Measurements from ENCODE around the gene HECTD1.
"Not testable (repeated sequence)": the region's sequence is repeated elsewhere in the genome, so short reads cannot be mapped to it uniquely, and the experiment has no call there.

HECTD1 gene

DNA sequence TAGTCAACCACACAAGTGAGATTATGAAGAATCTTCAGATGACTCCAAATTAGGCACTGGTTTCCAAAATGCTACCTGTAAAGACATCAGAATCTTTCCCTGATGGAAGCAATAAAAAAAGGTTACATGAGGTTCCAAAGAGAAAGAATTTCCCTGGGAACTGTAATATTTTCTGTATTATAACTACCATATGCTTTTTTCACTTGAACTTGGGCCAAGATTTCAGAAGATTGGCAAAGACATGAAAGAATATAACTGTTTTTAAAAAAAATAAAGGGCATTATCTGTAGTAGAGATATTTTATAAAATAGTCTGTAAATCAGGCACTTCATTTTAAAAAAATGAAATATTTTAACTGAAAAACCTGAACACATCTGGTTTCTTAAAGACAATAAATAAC lies 12.9 kb downstream of the HECTD1 start:
- DNase-seq (ENCODE audit: low spot score) = no peak

DNA sequence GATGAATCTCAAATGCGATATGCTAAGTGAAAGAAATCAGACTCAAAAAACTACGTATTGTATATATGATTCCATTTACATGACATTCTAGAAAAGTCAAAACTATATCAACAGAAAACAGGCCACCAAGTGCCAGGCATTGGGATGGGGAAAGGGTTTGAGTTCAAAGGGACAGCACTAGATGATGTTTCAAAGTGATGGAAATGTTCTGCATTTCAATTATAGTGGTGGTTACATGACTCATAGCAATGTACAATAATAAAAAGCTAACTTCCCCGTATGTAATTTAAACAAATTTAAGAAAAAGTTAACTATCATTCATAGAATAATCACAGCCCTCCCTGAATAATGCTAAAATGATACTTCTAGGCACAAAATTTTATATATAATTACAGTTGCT lies 13.5 kb downstream of the HECTD1 start:
- DNase-seq (ENCODE audit: low spot score) = no peak

DNA sequence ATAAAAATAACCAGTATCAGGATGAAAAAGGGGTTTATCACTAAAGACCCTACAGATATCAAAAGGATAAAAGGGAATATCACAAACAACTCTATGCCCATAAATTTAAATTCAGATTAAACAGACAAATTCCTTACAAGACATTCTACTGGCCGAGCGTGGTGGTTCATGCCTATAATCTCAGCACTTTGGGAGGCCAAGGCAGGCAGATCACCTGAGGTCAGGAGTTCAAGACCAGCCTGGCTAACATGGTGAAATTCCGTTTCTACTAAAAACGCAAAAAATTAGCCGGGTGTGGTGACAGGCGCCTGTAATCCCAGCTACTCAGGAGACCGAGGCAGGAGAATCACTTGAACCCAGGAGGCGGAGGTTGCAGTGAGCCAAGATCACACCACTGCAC lies 15.0 kb downstream of the HECTD1 start:
- not testable (repeated sequence) for DNase-seq (ENCODE audit: low spot score)

DNA sequence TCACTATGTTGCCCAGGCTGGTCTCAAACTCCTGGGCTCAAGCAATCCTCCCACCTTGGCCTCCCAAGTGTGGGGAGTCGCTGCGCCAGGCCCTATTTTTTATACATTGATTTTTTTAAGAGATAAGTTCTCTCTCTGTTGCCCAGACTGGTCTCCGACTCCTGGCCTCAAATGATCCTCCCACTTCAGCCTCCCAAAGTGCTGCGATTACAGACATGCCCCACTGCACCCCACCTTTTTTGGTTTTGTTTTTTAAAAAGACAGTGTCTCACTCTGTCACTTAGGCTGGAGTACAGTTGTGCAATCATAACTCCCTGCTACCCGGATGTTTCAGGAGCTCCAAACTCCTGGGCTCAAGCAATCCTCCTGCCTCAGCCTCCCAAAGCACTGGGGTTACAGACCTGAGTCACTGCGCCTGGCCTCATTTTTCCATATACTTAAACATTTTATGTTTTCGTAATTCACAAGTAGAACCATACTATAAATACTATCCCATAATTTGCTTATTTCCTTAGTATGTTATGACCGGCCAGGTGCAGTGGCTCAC lies 16.8 kb downstream of the HECTD1 start:
- DNase-seq (ENCODE audit: low spot score) = no peak

DNA sequence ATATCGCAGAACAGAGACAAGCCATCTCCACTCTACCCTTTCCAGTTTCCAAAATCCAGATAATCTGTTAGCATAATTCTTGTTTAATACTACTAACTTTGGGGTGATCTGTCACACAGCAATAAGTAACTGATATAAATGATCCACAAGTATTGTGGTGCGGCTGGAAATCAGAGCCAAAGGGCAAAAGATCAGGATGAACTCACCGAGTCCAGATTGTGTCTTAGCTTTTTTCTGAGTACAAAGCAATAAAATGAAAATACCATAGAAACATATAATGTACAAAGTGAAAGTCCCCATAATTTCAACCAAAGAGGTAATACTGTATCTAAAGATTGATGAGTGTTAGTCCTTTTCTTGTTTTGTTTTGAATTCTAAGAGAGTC lies 17.4 kb downstream of the HECTD1 start:
- DNase-seq (ENCODE audit: low spot score) = no peak

DNA sequence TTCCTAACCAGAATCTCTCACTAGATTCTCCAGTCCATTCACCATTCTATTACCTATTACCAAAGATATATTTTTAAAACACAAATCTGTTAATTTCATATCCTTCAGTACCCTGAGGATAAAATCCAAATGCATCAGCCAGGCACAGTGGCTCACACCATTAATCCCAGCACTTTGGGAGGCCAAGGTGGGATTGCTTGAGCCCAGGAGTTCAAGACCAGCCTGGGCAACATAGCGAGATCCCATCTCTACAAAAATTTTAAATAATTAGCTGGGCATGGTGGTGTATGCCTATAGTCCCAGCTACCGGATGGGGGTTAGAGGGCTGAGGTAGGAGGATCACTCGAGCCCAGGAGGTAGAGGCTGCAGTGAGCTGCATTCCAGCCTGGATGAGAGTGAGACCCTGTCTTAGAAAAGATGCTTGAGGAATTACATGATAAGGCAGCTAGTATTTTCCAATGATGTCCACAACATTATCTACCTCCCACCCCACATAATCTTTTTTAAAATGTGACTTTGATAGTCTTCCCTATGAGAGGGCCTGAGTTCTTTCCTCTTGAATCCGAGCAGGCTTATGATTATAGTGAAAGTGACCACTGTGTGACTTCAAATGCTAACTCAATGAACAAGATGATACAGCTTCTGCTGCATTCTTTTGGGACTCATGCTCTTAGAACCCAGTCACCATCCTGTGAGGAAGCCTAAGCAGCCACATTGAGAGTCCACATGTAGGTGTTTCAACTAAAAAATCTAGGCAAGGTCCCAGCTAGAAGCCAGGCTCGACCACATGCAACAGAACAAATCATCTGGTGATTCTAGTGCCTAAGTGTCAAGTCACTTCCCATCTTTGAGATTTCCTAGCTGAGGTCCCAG lies 18.0 kb downstream of the HECTD1 start:
- DNase-seq (ENCODE audit: low spot score) = no peak

DNA sequence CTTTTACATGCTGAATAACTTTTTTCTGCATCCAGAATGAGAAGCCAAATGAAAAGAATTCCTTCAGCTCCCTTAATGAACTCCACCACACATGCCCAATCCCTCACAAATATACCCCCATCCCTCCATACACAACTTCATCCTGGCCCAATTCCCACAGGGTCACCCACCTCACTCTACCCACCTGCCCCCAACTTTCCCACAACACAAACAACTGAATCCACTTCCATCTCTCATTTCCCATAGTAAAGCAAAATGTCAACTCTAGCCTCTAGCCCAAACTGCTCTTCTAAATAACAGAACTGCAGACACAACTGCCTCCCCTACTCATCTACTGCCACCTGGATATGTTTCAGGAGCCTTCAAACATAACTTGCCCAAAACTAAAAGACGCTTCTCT lies 18.8 kb downstream of the HECTD1 start:
- no peak for DNase-seq (ENCODE audit: low spot score)

DNA sequence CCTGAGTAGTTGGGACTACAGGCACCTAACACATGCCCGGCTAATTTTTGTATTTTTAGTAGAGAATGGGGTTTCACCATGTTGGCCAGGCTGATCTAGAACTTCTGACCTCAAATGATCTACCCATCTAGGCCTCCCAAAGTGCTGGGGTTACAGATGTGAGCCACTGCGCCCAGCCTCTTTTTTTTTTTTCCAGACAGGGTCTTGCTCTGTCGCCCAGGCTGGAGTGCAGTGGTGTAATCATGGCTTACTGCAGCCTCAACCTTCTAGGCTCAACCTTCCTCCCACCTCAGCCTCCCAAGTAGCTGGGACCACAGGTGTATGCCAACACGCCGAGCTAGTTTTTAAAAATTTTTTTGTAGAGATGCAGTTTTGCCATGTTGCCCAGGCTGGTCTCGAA lies 25.6 kb downstream of the HECTD1 start:
- not testable (repeated sequence) for DNase-seq (ENCODE audit: low spot score)

DNA sequence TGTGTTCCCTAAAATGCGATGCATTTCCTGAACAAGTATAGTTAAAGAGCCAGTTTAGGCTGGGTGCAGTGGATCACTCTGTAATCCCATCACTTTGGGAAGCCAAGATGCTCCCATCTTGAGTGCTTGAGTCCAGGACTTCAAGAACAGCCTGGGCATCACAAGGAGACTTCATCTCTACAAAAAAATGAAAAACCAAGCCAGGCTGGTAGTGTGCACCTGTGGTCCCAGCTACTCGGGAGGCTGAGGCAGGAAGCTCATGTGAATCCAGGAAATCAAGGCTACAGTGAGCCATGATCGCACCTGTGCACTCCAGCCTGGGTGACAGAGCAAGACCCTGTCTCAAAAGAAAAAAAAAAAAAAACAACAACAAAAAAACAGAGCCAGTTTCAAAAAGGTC lies 26.3 kb downstream of the HECTD1 start:
- no peak for DNase-seq (ENCODE audit: low spot score)

DNA sequence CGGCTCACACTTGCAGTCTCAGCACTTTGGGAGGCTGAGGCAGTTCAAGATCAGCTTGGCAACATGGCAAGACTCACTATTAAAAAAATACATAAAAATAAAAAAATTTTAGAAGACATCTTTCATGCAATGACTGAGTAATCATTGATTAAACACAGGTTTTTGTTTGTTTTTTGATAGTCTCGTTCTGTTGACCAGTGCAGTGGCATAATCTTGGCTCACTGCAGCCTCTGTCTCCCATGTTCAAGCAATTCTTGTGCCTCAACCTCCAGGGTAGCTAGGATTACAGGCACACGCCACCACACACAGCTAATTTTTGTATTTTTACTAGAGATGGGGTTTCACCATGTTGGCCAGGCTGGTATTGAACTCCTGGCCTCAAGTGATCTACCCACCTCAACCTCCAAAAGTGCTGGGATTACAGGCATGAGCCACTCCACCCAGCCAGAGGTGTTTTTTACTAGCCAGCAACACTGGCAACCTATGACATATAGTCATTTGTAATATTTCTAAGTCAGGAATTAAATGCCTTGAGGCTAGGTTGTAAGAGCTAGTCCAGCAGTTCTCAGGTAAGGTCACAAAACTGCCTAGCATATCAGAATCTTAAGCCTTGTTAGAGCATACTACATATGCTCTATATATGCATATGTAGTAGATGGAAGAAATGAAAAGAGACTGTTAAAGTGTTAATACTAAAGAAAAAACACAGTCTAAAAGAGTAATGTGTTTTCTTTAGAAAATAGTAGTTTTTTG lies 27.1 kb downstream of the HECTD1 start:
- no peak for DNase-seq (ENCODE audit: low spot score)

DNA sequence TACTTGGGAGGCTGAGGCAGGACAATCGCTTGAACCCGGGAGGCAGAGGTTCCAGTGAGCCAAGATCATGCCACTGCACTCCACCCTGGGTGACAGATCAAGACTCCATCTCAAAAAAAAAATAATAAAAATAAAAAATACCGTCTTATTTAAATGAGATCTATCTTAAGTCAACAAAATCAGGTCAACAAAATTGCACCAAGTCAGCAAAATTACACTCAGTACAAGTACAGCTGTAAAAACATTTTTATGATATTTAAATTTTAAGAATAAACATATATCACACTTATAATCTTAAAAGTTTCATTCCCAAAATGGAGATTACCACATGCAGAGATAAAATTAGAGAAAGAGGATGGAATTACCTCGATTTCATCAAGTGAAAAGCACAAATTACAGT lies 33.2 kb downstream of the HECTD1 start:
- no peak for DNase-seq (ENCODE audit: low spot score)

DNA sequence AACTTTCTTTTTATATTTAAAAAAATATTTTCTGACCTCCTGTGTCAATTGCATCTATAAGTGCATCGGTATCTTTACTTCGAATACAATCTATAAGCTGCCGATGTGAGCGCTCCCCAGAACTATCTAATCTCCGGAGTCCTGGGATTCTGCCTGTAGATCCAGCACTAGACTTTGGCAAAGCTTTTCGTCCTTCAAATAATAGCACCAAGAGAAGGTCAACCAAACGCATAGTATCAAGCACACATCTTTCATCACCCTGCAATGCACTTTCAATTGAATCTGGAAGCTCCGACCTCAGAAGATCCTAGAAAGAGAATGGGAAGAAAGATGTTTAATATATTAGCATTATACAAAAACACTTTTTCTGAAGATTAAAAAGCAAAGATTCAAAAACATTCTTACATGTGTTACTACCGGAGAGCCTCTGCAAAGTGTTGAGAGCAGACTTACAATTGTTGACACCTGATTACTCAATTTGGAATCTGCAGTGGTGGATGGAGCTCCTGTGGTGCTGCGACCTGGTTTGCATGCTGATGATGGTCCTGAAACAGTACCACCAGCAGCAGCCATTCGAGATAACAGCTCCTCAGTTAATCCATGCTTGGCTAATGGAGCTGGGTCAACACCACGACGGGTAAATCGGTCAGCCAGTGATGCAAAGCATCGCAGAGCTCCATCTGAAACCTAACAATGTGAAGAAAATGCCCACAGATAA lies 34.3 kb downstream of the HECTD1 start:
- DNase-seq (ENCODE audit: low spot score) = no peak

DNA sequence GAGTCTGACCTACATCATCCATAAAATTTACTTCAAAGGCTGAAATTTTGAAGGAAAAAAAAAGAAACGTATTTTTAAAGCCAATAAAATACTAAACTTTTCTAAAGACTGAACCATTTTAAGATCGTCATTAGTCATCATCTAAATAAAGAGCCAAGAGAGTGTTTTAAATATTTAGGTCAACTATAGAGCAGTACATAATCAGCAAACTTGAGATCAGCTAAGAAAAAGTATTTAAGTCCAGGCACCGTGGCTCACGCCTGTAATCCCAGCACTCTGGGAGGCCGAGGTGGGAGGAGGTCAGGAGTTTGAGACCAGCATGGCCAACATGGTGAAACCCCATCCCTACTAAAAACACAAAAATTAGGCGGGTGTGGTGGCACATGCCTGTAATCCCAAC lies 35.5 kb downstream of the HECTD1 start:
- DNase-seq (ENCODE audit: low spot score) = no peak

DNA sequence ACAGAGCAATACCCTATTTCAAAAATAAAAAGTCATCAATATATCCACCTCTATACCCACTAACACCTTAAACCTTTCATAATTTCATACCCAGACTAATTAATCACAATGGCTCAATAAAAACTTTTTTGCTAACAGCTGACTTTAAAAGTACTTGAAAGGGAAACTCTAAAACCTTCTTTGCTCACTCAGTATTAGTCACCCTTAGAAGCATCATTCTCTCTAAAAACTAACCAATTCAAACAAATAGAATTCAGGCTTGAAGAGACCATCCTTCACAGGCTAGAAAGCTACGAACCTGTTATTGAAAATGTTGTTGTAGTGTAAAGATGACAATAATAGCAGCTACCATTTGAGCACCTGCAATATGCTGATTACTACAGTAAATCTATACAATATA lies 37.2 kb downstream of the HECTD1 start:
- no peak for DNase-seq (ENCODE audit: low spot score)

DNA sequence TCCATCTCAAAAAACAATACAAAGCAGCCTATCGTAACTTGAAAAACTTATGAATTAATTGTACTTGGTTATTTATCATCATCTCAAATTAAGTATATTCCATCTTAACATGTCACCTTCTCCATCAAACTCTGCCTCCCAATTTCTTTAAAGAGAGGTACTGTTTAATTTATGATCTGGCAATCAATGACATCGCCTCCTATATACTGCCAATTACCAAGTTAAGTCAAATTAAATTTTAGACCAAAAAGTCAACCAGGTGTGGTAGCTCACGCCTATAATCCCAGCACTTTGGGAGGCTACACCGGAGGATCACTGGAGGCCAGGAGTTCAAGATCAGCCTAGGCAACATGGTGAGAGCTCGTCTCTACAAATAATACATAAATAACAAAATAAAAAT lies 37.7 kb downstream of the HECTD1 start:
- no peak for DNase-seq (ENCODE audit: low spot score)

DNA sequence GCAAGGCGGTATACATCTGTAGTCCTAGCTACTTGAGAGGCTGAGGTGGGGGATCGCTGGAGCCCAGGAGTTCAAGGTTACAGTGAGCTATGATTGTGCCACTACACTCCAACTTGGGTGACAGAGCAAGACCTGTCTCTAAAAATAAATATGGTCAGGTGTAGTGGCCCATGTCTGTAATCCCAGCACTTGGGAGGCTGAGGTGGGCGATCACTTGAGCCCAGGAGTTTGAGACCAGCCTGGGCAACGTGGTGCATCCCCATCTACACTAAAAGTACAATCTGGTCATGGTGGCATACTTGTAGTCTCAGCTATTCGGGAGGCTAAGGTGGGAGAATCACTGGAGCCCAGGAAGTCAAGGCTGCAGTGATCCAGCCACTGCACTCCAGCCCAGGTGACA lies 40.6 kb downstream of the HECTD1 start:
- no peak for DNase-seq (ENCODE audit: low spot score)

DNA sequence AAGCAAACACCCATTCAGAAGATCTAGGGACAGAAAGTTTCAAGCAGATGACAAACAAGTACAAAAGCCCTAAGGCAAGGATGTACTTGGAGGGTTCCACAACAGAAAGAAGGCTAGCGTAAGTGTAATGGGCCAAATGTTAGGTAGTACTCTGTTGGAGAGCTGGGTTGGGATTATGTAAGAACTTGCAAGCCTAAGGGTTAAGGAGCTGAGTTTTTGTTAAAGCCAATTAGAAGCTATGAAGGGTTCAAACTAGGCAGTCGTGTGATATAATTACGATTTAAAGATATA lies 41.4 kb downstream of the HECTD1 start:
- no peak for DNase-seq (ENCODE audit: low spot score)

DNA sequence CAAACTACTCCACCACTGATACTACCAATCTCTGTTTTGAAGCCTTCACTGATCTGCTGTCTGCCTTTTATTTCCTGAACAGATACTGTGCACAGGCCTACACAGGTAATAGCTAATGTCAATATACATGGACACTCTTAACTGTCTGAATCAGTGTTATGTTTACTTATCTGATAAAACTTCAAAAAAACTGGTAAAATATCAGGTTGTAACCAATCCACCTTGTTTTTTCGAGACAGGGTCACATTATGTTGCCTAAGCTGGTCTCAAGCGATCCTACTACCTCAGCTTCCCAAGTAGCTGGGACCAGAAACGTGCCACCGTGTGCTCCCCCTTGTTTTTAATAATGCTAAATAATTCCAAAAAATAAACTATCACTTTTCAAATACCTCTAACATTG lies 43.5 kb downstream of the HECTD1 start:
- no peak for DNase-seq (ENCODE audit: low spot score)

DNA sequence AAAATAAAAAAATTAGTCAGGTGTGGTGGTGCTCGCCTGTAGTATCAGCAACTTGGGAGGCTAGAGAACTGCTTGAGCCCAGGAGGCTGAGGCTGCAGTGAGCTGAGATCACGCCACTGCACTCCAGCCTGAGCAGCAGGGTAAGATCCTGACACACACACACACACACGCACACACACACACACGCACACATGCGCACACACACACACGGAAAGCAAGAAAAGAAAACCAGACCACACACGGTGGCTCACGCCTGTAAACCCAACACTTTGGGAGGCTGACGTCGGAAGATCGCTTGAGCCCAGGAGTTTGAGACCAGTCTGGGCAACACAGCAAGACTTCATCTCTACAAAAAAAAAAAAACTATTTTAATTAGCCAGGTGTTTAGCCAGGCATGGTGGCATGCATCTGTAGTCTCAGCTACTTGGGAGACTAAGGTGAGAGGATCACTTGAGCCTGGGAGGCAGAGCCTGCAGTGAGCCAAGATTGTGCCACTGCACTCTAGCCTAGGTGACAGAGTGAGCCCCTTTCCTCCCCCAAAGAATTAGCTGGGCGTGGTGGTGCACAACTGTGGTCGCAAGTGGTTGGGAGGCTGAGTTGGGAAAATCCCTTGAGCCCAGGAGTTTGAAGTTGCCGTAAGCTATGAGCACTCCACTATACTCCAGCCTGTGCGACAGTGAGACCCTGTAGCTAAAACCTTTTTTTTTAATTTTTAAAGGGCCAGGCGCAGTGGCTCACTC lies 44.5 kb downstream of the HECTD1 start:
- DNase-seq (ENCODE audit: low spot score) = no peak

DNA sequence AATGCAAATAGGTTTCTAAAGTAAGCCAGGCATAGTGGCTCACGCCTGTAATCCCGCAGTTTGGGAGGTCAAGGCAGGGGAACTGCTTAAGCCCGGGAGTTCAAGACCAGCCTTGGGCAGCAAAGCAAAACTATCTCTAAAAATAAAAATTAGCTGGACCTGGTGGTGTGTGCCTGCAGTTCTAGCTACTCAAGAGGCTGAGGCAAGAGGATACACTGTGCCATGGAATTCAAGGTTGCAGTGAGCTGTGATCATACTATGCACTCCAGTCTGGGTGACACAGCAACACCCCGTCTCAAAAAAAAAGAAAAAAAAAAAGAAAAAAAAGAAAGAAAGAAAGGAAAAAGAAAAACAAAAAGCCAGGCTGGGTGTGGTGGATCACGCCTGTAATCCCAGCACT lies 46.3 kb downstream of the HECTD1 start:
- DNase-seq (ENCODE audit: low spot score) = no peak

DNA sequence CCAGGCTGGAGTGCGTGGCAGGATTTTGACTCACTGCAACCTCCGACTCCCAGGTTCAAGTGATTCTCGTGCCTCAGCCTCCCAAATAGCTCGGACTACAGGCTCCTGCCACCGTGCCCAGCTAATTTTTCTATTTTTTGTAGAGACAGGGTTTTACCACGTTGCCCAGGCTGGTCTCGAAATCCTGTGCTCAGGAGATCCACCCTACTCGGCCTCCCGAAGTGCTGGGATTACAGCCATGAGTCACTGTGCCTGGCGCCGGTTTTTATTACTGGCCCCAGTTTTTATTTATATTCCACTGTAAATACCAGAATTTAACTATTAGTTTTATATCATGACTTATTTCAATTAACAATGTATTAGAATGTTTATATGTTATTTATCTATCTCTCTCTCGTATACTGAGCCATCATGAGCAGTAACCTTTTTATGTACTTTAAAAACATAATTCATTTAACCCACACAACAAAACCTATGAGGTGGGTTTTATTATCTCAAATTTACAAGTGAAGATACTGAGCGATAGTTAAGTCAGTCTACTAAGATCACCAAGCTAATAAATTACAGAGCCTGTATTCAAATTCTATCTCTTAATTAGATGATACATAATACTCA lies 47.8 kb downstream of the HECTD1 start:
- DNase-seq (ENCODE audit: low spot score) = no peak

DNA sequence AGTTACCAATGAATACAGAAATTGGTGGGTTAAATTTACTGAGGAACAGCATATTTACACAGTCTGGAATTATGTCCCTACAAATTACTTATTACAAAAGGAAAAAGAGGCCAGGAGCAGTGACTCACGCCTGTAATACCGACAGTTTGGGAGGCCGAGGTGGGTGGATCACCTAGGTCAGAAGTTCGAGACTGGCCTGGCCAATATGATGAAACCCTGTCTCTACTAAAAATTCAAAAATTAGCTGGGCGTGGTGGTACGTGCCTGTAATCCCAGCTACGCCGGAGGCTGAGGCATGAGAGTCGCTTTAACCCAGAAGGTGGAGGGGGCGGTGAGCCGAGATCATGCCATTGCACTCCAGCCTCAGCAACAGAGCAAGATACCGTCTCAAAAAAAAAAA lies 52.6 kb downstream of the HECTD1 start:
- DNase-seq (ENCODE audit: low spot score) = no peak

Data from hematopoietic multipotent progenitor cell treated with erythropoietin and hydrocortisone succinate and interleukin-3 and kit ligand, for 15 days (in vitro differentiated cells).